ENCODE measurements around the gene SH3RF3. TPM values are rescaled to one million over a fixed set of nuclear protein-coding genes. Genes with fewer than 3 reads are reported as not detected.

The SH3RF3 gene
- total RNA-seq, 1 donor from 2014 or later: 0.28 TPM

- H3K4me3 Mint-ChIP-seq: no peak overlapping the region
- no peaks in the 10 kb centered on the region for H3K79me2 ChIP-seq (ENCODE audit: low read depth)
- H3K9me3 ChIP-seq (ENCODE audit: low read depth): no peaks in the 10 kb centered on the region
Measured at GRCh38 chr2:109479804-109480203, 350.8 kb downstream of the SH3RF3 start.

GRCh38 chr2:109480486-109481195 lies 351.6 kb downstream of the SH3RF3 start:
- no peak overlapping the region for H3K27ac ChIP-seq
- no peak overlapping the region for H3K4me3 Mint-ChIP-seq
- H2AFZ ChIP-seq (replicated peaks): no peak overlapping the region
- no peak overlapping the region for H3K27ac Mint-ChIP-seq
- H3K9me3 Mint-ChIP-seq: no peaks in the 10 kb centered on the region
- TF ChIP-seq CTCF (IDR thresholded peaks at IDR 0.05): no peak
- TF ChIP-seq EZH2 (IDR thresholded peaks at IDR 0.05): no peak
- TF ChIP-seq EZH2phosphoT487 (IDR thresholded peaks at IDR 0.05): no peak
- no peaks in the 10 kb centered on the region for H3K9me3 ChIP-seq (ENCODE audit: low read depth)
- H3K79me2 ChIP-seq (ENCODE audit: low read depth): no peaks in the 10 kb centered on the region
- peaks cover 36% of the 10 kb centered on the region for H3K4me1 Mint-ChIP-seq
- no peaks in the 10 kb centered on the region for H3K36me3 Mint-ChIP-seq
- no peaks in the 10 kb centered on the region for H3K36me3 ChIP-seq
- H3K4me2 ChIP-seq: no peak overlapping the region
- H3K9ac ChIP-seq: no peak overlapping the region
- H3K27me3 Mint-ChIP-seq (ENCODE audit: insufficient read depth, low read depth): peaks cover 2% of the 10 kb centered on the region
- H3K4me3 ChIP-seq: no peak overlapping the region
- H3K4me1 ChIP-seq: no peaks in the 10 kb centered on the region
- H4K20me1 ChIP-seq (ENCODE audit: low read depth): no peaks in the 10 kb centered on the region
- DNase-seq (ENCODE audit: low spot score): no peak
- no peaks in the 10 kb centered on the region for H3K27me3 ChIP-seq
- no peaks in the 10 kb centered on the region for H3F3A ChIP-seq (ENCODE audit: low read depth)

More at GRCh38 chr2:109479804-109480203, 350.8 kb downstream of the SH3RF3 start:
- H3K27ac Mint-ChIP-seq: no peak overlapping the region
- H3K4me1 ChIP-seq: no peaks in the 10 kb centered on the region
- no peak for DNase-seq (ENCODE audit: low spot score)
- H3K27ac ChIP-seq: no peak overlapping the region
- H3F3A ChIP-seq (ENCODE audit: low read depth): no peaks in the 10 kb centered on the region
- H3K9ac ChIP-seq: no peak overlapping the region
- H3K4me2 ChIP-seq: no peak overlapping the region
- H3K27me3 ChIP-seq: no peaks in the 10 kb centered on the region
- peaks cover 36% of the 10 kb centered on the region for H3K4me1 Mint-ChIP-seq
- no peak overlapping the region for H2AFZ ChIP-seq (replicated peaks)
- H3K9me3 Mint-ChIP-seq: no peaks in the 10 kb centered on the region
- H3K27me3 Mint-ChIP-seq (ENCODE audit: insufficient read depth, low read depth): peaks cover 3% of the 10 kb centered on the region
- H3K36me3 Mint-ChIP-seq: no peaks in the 10 kb centered on the region
- H4K20me1 ChIP-seq (ENCODE audit: low read depth): no peaks in the 10 kb centered on the region
- no peaks in the 10 kb centered on the region for H3K36me3 ChIP-seq
- H3K4me3 ChIP-seq: no peak overlapping the region
- TF ChIP-seq EZH2phosphoT487 (IDR thresholded peaks at IDR 0.05) (no peak), EZH2 (IDR thresholded peaks at IDR 0.05) (no peak), CTCF (IDR thresholded peaks at IDR 0.05) (no peak)

- Mint-ChIP-seq H3K4me1 (peaks cover 36% of the 10 kb centered on the region), H3K27me3 (ENCODE audit: insufficient read depth, low read depth) (no peaks in the 10 kb centered on the region), H3K36me3 (no peaks in the 10 kb centered on the region), H3K4me3 (no peak overlapping the region), H3K9me3 (no peaks in the 10 kb centered on the region), H3K27ac (no peak overlapping the region)
- Histone ChIP-seq H3K4me1 (no peaks in the 10 kb centered on the region), H2AFZ (replicated peaks) (no peak overlapping the region), H3F3A (ENCODE audit: low read depth) (no peaks in the 10 kb centered on the region), H3K9me3 (ENCODE audit: low read depth) (no peaks in the 10 kb centered on the region), H4K20me1 (ENCODE audit: low read depth) (no peaks in the 10 kb centered on the region), H3K27ac (no peak overlapping the region), H3K36me3 (no peaks in the 10 kb centered on the region), H3K27me3 (no peaks in the 10 kb centered on the region), H3K9ac (no peak overlapping the region), H3K79me2 (ENCODE audit: low read depth) (no peaks in the 10 kb centered on the region), H3K4me2 (no peak overlapping the region), H3K4me3 (no peak overlapping the region)
- no peak for TF ChIP-seq EZH2phosphoT487 (IDR thresholded peaks at IDR 0.05)
- no peak for TF ChIP-seq CTCF (IDR thresholded peaks at IDR 0.05)
- no peak for TF ChIP-seq EZH2 (IDR thresholded peaks at IDR 0.05)
- DNase-seq (ENCODE audit: low spot score): no peak
Measured at GRCh38 chr2:109481196-109481555, 352.2 kb downstream of the SH3RF3 start.
